ENCODE data around the gene DNAJC1. TPM values are rescaled to one million over a fixed set of nuclear protein-coding genes. Genes with fewer than 3 reads are reported as not detected.
"Not testable (repeated sequence)": the region's sequence is repeated elsewhere in the genome, so short reads cannot be mapped to it uniquely, and the experiment has no call there.

Gene DNAJC1
- total and polyA plus RNA-seq, 3 donors from 2014 or later = 16.7 to 59.6 (median 59.0) TPM

DNA sequence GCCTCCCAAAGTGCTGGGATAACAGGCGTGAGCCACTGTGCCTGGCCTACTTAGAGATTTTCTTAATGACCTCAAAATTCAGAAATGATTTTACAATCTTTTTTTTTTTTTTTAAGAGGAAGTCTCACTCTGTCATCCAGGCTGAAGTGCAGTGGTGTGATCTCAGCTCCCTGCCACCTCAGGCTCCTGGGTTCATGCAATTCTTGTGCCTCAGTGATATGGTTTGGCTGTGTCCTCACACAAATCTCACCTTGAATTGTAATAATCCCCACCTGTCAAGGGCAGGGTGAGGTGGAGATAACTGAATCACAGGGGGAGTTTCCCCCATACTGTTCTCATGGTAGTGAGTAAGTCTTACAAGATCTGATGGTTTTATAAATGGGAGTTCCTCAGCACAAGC, 159.9 kb downstream of the DNAJC1 start:
- H3K27me3 ChIP-seq = no peaks in the 10 kb centered on the region
- H3K4me1 ChIP-seq = no peaks in the 10 kb centered on the region
- no peak overlapping the region for H3K4me3 ChIP-seq
- no peaks in the 10 kb centered on the region for H3K9me3 ChIP-seq
- WGBS, 2 donors = 94 to 100% methylated on average over 1 of the region's 1 CpG
- intact Hi-C loops (cut with DNase I; ENCODE audit: low total_unique reads) = no loop called here
- DNase-seq = no peak
- TF ChIP-seq, protein P1, sequence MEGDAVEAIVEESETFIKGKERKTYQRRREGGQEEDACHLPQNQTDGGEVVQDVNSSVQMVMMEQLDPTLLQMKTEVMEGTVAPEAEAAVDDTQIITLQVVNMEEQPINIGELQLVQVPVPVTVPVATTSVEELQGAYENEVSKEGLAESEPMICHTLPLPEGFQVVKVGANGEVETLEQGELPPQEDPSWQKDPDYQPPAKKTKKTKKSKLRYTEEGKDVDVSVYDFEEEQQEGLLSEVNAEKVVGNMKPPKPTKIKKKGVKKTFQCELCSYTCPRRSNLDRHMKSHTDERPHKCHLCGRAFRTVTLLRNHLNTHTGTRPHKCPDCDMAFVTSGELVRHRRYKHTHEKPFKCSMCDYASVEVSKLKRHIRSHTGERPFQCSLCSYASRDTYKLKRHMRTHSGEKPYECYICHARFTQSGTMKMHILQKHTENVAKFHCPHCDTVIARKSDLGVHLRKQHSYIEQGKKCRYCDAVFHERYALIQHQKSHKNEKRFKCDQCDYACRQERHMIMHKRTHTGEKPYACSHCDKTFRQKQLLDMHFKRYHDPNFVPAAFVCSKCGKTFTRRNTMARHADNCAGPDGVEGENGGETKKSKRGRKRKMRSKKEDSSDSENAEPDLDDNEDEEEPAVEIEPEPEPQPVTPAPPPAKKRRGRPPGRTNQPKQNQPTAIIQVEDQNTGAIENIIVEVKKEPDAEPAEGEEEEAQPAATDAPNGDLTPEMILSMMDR (IDR thresholded peaks at IDR 0.05) = no peak
- TF ChIP-seq POLR2A (IDR thresholded peaks at IDR 0.05) = no peak
- H3K27ac ChIP-seq = no peak overlapping the region
- H3K36me3 ChIP-seq (ENCODE audit: low read depth, missing control alignments) = no peaks in the 10 kb centered on the region

DNA sequence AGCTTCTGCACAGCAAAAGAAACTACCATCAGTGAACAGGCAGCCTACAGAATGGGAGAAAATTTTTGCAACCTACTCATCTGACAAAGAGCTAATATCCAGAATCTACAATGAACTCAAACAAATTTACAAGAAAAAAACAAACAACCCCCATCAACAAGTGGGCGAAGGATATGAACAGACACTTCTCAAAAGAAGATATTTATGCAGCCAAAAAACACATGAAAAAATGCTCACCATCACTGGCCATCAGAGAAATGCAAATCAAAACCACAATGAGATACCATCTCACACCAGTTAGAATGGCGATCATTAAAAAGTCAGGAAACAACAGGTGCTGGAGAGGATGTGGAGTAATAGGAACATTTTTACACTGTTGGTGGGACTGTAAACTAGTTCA, 162.3 kb downstream of the DNAJC1 start:
- DNase-seq; H3K9me3 ChIP-seq; H3K27me3 ChIP-seq; intact Hi-C loops (cut with DNase I; ENCODE audit: low total_unique reads); H3K4me1 ChIP-seq; H3K36me3 ChIP-seq (ENCODE audit: low read depth, missing control alignments); H3K27ac ChIP-seq; H3K4me3 ChIP-seq: not testable (repeated sequence)
- WGBS, 2 donors = 89 to 100% methylated on average over 2 of the region's 2 CpGs

DNA sequence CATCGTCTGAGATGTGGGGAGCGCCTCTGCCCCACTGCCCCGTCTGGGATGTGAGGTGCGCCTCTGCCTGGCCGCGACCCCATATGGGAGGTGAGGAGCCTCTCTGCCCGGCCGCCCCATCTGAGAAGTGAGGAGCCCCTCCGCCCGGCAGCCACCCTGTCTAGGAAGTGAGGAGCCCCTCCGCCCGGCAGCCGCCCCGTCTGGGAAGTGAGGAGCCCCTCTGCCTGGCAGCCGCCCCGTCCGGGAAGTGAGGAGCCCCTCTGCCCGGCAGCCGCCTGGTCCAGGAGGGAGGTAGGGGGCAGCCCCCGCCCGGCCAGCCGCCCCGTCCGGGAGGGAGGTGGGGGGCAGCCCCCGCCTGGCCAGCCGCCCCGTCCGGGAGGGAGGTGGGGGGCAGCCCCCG, 166.0 kb downstream of the DNAJC1 start:
- DNase-seq; H3K4me3 ChIP-seq; H3K36me3 ChIP-seq (ENCODE audit: low read depth, missing control alignments); H3K27me3 ChIP-seq; H3K9me3 ChIP-seq; intact Hi-C loops (cut with DNase I; ENCODE audit: low total_unique reads); H3K27ac ChIP-seq; H3K4me1 ChIP-seq: not testable (repeated sequence)
- WGBS, 2 donors = 89 to 100% methylated on average over 6 to 12 of the region's 29 CpGs

DNA sequence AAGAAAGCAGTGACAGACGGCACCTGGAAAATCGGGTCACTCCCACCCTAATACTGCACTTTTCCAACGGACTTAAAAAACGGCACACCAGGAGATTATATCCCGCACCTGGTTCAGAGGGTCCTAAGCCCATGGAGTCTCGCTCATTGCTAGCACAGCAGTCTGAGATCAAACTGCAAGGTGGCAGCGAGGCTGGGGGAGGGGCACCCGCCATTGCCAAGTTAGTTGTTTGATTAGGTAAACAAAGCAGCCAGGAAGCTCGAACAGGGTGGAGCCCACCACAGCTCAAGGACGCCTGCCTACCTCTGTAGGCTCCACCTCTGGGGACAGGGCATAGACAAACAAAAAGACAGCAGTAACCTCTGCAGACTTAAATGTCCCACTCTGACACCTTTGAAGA, 169.0 kb downstream of the DNAJC1 start:
- intact Hi-C loops (cut with DNase I; ENCODE audit: low total_unique reads); H3K4me1 ChIP-seq; H3K36me3 ChIP-seq (ENCODE audit: low read depth, missing control alignments); H3K9me3 ChIP-seq; H3K27ac ChIP-seq; H3K27me3 ChIP-seq; DNase-seq; H3K4me3 ChIP-seq: not testable (repeated sequence)
- WGBS, 2 donors = 91 to 100% methylated on average over 7 to 10 of the region's 10 CpGs

DNA sequence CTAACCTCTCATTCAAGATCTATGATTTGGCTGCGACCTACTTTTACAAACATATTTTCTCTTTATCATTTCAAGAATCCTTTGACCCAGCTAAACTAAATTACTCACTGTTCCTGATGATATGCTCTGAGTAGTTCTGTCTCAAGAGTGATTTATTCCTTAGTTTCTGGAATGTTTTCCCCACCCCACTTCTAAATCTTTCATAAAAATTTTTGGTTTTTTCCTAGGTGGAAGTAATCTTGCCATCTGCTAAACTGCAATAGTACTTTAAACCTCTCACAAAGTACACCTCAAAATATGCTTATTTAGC, 170.8 kb downstream of the DNAJC1 start:
- Histone ChIP-seq H3K4me3 (no peak overlapping the region), H3K27ac (no peak overlapping the region), H3K9me3 (no peaks in the 10 kb centered on the region), H3K27me3 (no peaks in the 10 kb centered on the region), H3K36me3 (ENCODE audit: low read depth, missing control alignments) (no peaks in the 10 kb centered on the region), H3K4me1 (no peaks in the 10 kb centered on the region)
- intact Hi-C loops (cut with DNase I; ENCODE audit: low total_unique reads) = no loop called here
- TF ChIP-seq, protein P1 (IDR thresholded peaks at IDR 0.05) = no peak
- no peak for TF ChIP-seq POLR2A (IDR thresholded peaks at IDR 0.05)
- 59 to 67% methylated on average over 1 of the region's 1 CpG for WGBS, 2 donors
- no peak for DNase-seq

DNA sequence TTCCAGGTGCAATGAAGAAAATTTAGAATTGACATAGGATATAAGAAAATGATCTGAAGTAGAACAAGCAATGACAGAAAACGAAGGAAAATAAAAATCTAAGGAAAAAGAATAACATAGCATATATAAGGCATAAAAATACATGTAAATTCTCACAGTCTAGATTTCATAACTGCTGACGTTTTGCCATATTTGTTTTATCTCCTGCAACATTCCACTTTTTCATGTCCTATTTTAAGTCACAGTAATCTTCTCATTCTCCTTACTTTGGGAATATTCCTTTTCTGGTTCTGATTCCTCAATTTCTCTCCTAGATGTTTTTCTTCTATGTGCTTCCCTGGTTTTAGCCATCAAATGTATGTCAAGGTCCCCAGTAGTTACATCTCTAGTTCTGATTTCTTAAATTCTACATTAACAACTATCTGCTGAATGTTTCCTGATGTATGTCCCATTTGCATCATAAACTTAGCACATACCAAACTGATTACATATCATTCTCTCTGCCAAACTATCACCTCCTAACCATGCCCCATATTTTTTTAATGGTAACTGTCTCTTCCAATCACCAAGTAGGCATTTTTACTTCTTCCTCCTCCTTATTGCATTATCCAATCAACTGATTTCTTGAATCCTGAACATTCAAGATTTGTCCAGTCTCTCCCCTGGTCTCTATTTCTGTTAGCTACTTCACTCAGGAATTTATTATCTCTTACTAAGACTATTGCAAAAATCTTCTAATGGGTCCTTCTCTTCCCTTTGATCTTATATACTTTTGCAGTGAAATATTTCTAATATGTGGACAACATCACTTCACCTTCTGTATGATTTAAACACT, 171.3 kb downstream of the DNAJC1 start:
- TF ChIP-seq, protein P1 (IDR thresholded peaks at IDR 0.05) = no peak
- TF ChIP-seq POLR2A (IDR thresholded peaks at IDR 0.05) = no peak
- H3K4me1 ChIP-seq = no peaks in the 10 kb centered on the region
- H3K36me3 ChIP-seq (ENCODE audit: low read depth, missing control alignments) = no peaks in the 10 kb centered on the region
- intact Hi-C loops (cut with DNase I; ENCODE audit: low total_unique reads) = no loop called here
- no peaks in the 10 kb centered on the region for H3K27me3 ChIP-seq
- WGBS, 2 donors = 80 to 86% methylated on average over 2 of the region's 2 CpGs
- H3K9me3 ChIP-seq = no peaks in the 10 kb centered on the region
- H3K4me3 ChIP-seq = no peak overlapping the region
- no peak for DNase-seq
- no peak overlapping the region for H3K27ac ChIP-seq
